HCT116 (cell line): Measurements from ENCODE around the gene ARHGAP18. TPM values are rescaled to one million over a fixed set of nuclear protein-coding genes. Genes with fewer than 3 reads are reported as not detected.
A peak's percentile ranks its signal among the peaks of the same experiment; 100 is the strongest.

ENCODE experiments used
- ATAC-seq: fragments of 200-7000 bp; cut with Tn5 transposase; 2 replicates; pipeline ENCODE4 v1.9.1; 2020; ENCODE audit warnings: mild to moderate bottlenecking, moderate library complexity
- BruUV-seq: library from RNA; stranded (reverse); fragments of 400-500 nt; replicated peaks from 2 replicates; lab custom pipeline; 2021; lab: Mats Ljungman, UMichigan
- CTCF ChIA-PET: fragments of 300-600 bp; sonication (Branson Sonifier 250); formaldehyde crosslinking; loops from one replicate; lab custom pipeline; 2021; ENCODE audit warnings: antibody characterized with exemption; lab: Charles Lee
- POLR2A ChIA-PET: fragments of 300-600, 350-600 bp; sonication (Branson Sonifier 250); formaldehyde crosslinking; loops from one replicate; lab custom pipeline; 2021; ENCODE audit warnings: antibody characterized with exemption; lab: Charles Lee
- RAD21 ChIA-PET, 2 experiments: fragments of 300-600 bp; sonication (Branson Sonifier 250); formaldehyde crosslinking; loops; one replicate each; lab custom pipeline; 2023; ENCODE audit warnings: low total read pairs in 2 of 2; ENCODE audit not compliant: uncharacterized antibody in 2 of 2, unreplicated experiment in 2 of 2, low non-redundant PET in 1 of 2; lab: Charles Lee
- DNase-seq: peaks from one replicate; pipeline ENCODE4 v3.0.0-alpha.2; 2010; ENCODE audit warnings: low read depth, low spot score
- H2AFZ ChIP-seq: fragments of 200-600 bp; shearing (Covaris generic), sonication (generic); 2 replicates; pipeline ENCODE4 v1.6.1; 2017; ENCODE audit warnings: low read depth, mixed run types, mixed read lengths, antibody characterized with exemption, low read length; ENCODE audit not compliant: poor library complexity, severe bottlenecking
- H3K27ac ChIP-seq: 2 replicates; pipeline ENCODE4 v1.5.1; 2012; ENCODE audit warnings: low read depth, low read length
- H3K27me3 ChIP-seq: fragments of 200-600 bp; sonication (generic); 2 replicates; pipeline ENCODE4 v1.6.1; 2016; ENCODE audit warnings: mixed run types, low read length, mixed read lengths; ENCODE audit not compliant: insufficient read depth
- H3K36me3 ChIP-seq, 2 experiments: fragments of 200-500 bp in 1 of 2; fragments of 200-600 bp in 1 of 2; sonication (Bioruptor generic) in 1 of 2; sonication (generic) in 1 of 2; 2 replicates each; pipeline versions ENCODE4 v1.5.1 to v1.6.1; 2014 to 2016; ENCODE audit warnings: low read length in 2 of 2, inconsistent platforms in 1 of 2, mixed read lengths in 1 of 2, mixed run types in 1 of 2; ENCODE audit not compliant: insufficient read depth in 2 of 2, control insufficient read depth in 1 of 2
- H3K4me1 ChIP-seq, 2 experiments: fragments of 200-600 bp in 1 of 2; sonication (generic) in 1 of 2; 2 replicates each; pipeline versions ENCODE4 v1.5.1 to v1.6.1; 2012 to 2017; ENCODE audit warnings: low read length in 2 of 2, inconsistent platforms in 1 of 2, mild to moderate bottlenecking in 1 of 2, mixed read lengths in 1 of 2, mixed run types in 1 of 2, moderate library complexity in 1 of 2; ENCODE audit not compliant: insufficient read depth in 2 of 2, control insufficient read depth in 1 of 2
- H3K4me2 ChIP-seq: fragments of 200-600 bp; sonication (generic); 2 replicates; pipeline ENCODE4 v1.6.1; 2017; ENCODE audit warnings: mixed run types, low read length, mixed read lengths
- H3K4me3 ChIP-seq, 2 experiments: fragments of 200-600 bp in 1 of 2; sonication (generic) in 1 of 2; replicated peaks in 1 of 2; 2 replicates each; pipeline ENCODE4 v1.5.1; 2011 to 2016; ENCODE audit warnings: low read length in 2 of 2, control low read depth in 1 of 2, low read depth in 1 of 2, mild to moderate bottlenecking in 1 of 2, mixed read lengths in 1 of 2, mixed run types in 1 of 2
- H3K79me2 ChIP-seq: fragments of 200-600 bp; sonication (generic); 2 replicates; pipeline ENCODE4 v1.6.1; 2017; ENCODE audit warnings: mild to moderate bottlenecking, mixed run types, low read length, moderate library complexity, mixed read lengths; ENCODE audit not compliant: insufficient read depth
- H3K9ac ChIP-seq: fragments of 200-600 bp; sonication (generic); 2 replicates; pipeline ENCODE4 v1.6.1; 2016; ENCODE audit warnings: low read length, mixed read lengths
- H3K9me2 ChIP-seq: fragments of 200-600 bp; sonication (generic), shearing (Covaris generic); 2 replicates; pipeline ENCODE4 v1.6.1; 2017; ENCODE audit warnings: mixed run types, mild to moderate bottlenecking, moderate library complexity; ENCODE audit not compliant: insufficient read depth
- H3K9me3 ChIP-seq, 2 experiments: fragments of 200-500 bp in 1 of 2; fragments of 200-600 bp in 1 of 2; sonication (Bioruptor generic) in 1 of 2; sonication (generic) in 1 of 2; 2 replicates each; pipeline ENCODE4 v1.6.1; 2014 to 2017; ENCODE audit warnings: low read length in 2 of 2, mixed read lengths in 2 of 2, inconsistent platforms in 1 of 2, low read depth in 1 of 2, mild to moderate bottlenecking in 1 of 2, mixed run types in 1 of 2, moderate library complexity in 1 of 2; ENCODE audit not compliant: control insufficient read depth in 1 of 2, insufficient read depth in 1 of 2
- H4K20me1 ChIP-seq: fragments of 200-600 bp; sonication (generic), shearing (Covaris generic); 2 replicates; pipeline ENCODE4 v1.6.1; 2017; ENCODE audit warnings: mixed run types, mild to moderate bottlenecking, moderate library complexity; ENCODE audit not compliant: insufficient read depth
- RAD21 ChIP-seq: IDR thresholded peaks from 2 replicates; pipeline ENCODE4 v1.6.1; 2012; ENCODE audit warnings: low read depth, mild to moderate bottlenecking
- REST ChIP-seq: IDR thresholded peaks from 2 replicates; pipeline ENCODE4 v1.6.1; 2012; ENCODE audit warnings: low read depth
- SRF ChIP-seq: IDR thresholded peaks from 2 replicates; pipeline ENCODE4 v1.6.1; 2012; ENCODE audit warnings: low read depth
- ZNF274 ChIP-seq: fragments of 200-500 bp; sonication (Bioruptor generic); IDR thresholded peaks from 2 replicates; pipeline ENCODE4 v1.6.1; 2014; ENCODE audit warnings: mild to moderate bottlenecking, low read depth, low read length, inconsistent platforms
- intact Hi-C: fragments of 100-400 bp; cut with micrococcal nuclease; formaldehyde crosslinking; loops from 2 replicates; pipeline ENCODE4 v1.10.0; 2022
- total RNA-seq: library from RNA; stranded (reverse); gene quantifications from one replicate; pipeline ENCODE4 v1.2.1, GENCODE V29; 2021; ENCODE audit not compliant: unreplicated experiment

ARHGAP18 gene
- total RNA-seq, 1 experiment from 2014 or later, result 70.3 TPM

DNA sequence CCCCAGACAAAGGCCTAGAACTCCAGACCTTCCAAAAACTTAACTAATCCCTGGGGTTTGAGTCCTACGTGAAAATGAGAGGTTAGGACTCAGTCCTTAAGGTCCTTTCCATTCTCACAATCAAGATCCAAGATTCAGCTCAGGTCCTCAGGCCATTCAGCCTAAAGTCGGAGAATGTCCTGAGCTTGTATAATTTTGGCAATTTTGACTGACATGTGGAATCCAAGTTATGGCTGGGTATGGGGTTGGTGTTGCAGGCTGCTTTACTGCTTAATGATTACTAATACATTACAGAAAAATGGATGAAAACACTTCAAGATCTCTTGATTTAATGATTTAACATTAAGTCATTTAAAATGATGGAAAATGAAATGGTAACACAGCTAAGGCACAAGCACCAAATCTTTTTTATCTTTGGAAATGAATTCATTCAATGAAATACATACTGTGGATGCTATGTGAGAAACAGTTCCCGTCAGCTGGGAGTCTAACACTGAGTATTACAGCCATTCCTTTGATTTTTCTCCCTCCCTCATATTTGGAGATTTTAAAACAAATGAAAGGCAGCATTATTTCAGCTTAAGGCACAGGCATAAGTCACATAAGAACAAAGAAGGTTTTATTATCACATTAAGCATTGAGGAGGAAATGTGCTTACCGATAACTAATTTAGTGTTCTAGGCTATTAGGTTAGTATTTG is 1.3 kb downstream of the ARHGAP18 start:
- CTCF ChIA-PET, result no interaction called here
- intact Hi-C loops, result no loop called here
- H3K27ac ChIP-seq, result peak overlapping the region; percentile 62

More for the DNA sequence above, 1.3 kb downstream of the ARHGAP18 start:
- ATAC-seq (no peak), DNase-seq (no peak)
- ChIA-PET RAD21 (no interaction called here), POLR2A (interaction anchor here (2.5 to 2.8 kb wide), 2 partner anchors 21 to 22 kb away, joined by 10 to 12 read pairs; no protein-coding TSS in a partner anchor)
- H2AFZ ChIP-seq, result no peak overlapping the region
- no TSS peak for BruUV-seq
- peak overlapping the region; percentile 92 for H3K4me2 ChIP-seq
- TF ChIP-seq REST, result no peak
- 0 out of 2 replicates have a peak, but pooled peaks have one; percentile 19 for TF ChIP-seq SRF
- no peak for TF ChIP-seq ZNF274
- TF ChIP-seq RAD21, result no peak
- peaks cover 0 to 7% of the 10 kb centered on the region in 2 experiments; a peak in 1 of 4 replicates for H3K36me3 ChIP-seq
- peaks cover 50 to 51% of the 10 kb centered on the region in 2 experiments for H3K4me1 ChIP-seq
- H3K4me3 ChIP-seq, result peak overlapping the region; percentile 88 to 89
- H3K27me3 ChIP-seq, result no peaks in the 10 kb centered on the region
- peak overlapping the region; percentile 76; the same call in 1 of the 2 replicates for H3K9ac ChIP-seq
- no peaks in the 10 kb centered on the region for H3K9me2 ChIP-seq
- H4K20me1 ChIP-seq, result no peaks in the 10 kb centered on the region
- no peaks in the 10 kb centered on the region for H3K9me3 ChIP-seq
- H3K79me2 ChIP-seq, result peaks cover 62% of the 10 kb centered on the region
